Chondrocyte (in vitro differentiated cells): ENCODE data around the gene CPO. TPM values are rescaled to one million over a fixed set of nuclear protein-coding genes. Genes with fewer than 3 reads are reported as not detected.

Experiments
- DNase-seq: peaks from one replicate; pipeline ENCODE4 v3.0.0; 2021; ENCODE audit warnings: mixed read lengths, low spot score
- H3K27ac Mint-ChIP-seq: one replicate; pipeline ENCODE4 v1.8.0; 2021; ENCODE audit warnings: mild to moderate bottlenecking, moderate library complexity, mixed read lengths; ENCODE audit not compliant: unreplicated experiment
- H3K27me3 Mint-ChIP-seq: 2 replicates; pipeline ENCODE4 v1.8.0; 2021; ENCODE audit warnings: low read depth, mixed read lengths
- H3K36me3 Mint-ChIP-seq: 2 replicates; pipeline ENCODE4 v1.8.0; 2021; ENCODE audit warnings: low read depth, mixed read lengths
- H3K4me1 Mint-ChIP-seq: 2 replicates; pipeline ENCODE4 v1.8.0; 2021; ENCODE audit warnings: low read depth, mild to moderate bottlenecking, mixed read lengths
- H3K4me3 Mint-ChIP-seq: one replicate; pipeline ENCODE4 v1.8.0; 2021; ENCODE audit warnings: mild to moderate bottlenecking, moderate library complexity, mixed read lengths; ENCODE audit not compliant: unreplicated experiment
- H3K9me3 Mint-ChIP-seq: 2 replicates; pipeline ENCODE4 v1.8.0; 2021; ENCODE audit warnings: low read depth, mixed read lengths
- total RNA-seq: library from RNA; stranded (reverse); gene quantifications from 3 replicates; pipeline ENCODE4 v1.2.1, GENCODE V29; 2021
- TF ChIP-seq, protein P1 (sequence below): fragments of 200-600 bp; sonication (generic); IDR thresholded peaks from 2 replicates; pipeline ENCODE4 v1.5.0; 2021; ENCODE audit warnings: antibody characterized with exemption, mild to moderate bottlenecking, moderate library complexity

CPO gene
- total RNA-seq, 1 donor from 2014 or later, result not detected

GRCh38 chr2:206974551-206974950, 35.2 kb downstream of the CPO start:
- TF ChIP-seq, protein P1, sequence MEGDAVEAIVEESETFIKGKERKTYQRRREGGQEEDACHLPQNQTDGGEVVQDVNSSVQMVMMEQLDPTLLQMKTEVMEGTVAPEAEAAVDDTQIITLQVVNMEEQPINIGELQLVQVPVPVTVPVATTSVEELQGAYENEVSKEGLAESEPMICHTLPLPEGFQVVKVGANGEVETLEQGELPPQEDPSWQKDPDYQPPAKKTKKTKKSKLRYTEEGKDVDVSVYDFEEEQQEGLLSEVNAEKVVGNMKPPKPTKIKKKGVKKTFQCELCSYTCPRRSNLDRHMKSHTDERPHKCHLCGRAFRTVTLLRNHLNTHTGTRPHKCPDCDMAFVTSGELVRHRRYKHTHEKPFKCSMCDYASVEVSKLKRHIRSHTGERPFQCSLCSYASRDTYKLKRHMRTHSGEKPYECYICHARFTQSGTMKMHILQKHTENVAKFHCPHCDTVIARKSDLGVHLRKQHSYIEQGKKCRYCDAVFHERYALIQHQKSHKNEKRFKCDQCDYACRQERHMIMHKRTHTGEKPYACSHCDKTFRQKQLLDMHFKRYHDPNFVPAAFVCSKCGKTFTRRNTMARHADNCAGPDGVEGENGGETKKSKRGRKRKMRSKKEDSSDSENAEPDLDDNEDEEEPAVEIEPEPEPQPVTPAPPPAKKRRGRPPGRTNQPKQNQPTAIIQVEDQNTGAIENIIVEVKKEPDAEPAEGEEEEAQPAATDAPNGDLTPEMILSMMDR, result no peak
- no peak for DNase-seq
- H3K4me1 Mint-ChIP-seq, result no peaks in the 10 kb centered on the region
- peaks cover 1% of the 10 kb centered on the region for H3K36me3 Mint-ChIP-seq
- peaks cover 6% of the 10 kb centered on the region for H3K9me3 Mint-ChIP-seq
- peaks cover 2% of the 10 kb centered on the region for H3K27me3 Mint-ChIP-seq
- no peak overlapping the region for H3K27ac Mint-ChIP-seq
- H3K4me3 Mint-ChIP-seq, result no peak overlapping the region

DNA sequence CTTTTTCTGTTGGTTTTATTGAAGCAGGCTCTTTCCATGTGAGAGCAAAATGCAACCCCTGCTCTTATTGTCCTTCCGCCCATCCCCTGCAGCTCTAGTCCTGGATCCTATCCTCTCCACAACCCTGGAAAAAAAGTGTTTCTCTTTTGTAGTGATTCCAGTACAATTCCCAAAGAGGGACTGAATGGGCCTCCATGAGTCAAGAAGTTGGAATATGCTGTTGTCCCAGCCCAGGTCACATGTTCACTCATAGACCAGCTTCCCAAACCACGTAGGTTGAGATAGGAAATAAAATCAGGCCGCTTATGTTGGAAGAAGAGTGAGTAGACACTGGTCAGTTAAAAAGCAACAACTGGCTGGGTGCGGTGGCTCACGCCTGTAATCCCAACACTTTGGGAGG, 39.4 kb downstream of the CPO start:
- H3K36me3 Mint-ChIP-seq, result peaks cover 1% of the 10 kb centered on the region
- H3K9me3 Mint-ChIP-seq, result peaks cover 6% of the 10 kb centered on the region
- H3K4me3 Mint-ChIP-seq, result no peak overlapping the region
- peaks cover 18% of the 10 kb centered on the region for H3K4me1 Mint-ChIP-seq
- no peak for DNase-seq
- H3K27ac Mint-ChIP-seq, result no peak overlapping the region
- TF ChIP-seq, protein P1, result no peak
- H3K27me3 Mint-ChIP-seq, result peaks cover 2% of the 10 kb centered on the region

DNA sequence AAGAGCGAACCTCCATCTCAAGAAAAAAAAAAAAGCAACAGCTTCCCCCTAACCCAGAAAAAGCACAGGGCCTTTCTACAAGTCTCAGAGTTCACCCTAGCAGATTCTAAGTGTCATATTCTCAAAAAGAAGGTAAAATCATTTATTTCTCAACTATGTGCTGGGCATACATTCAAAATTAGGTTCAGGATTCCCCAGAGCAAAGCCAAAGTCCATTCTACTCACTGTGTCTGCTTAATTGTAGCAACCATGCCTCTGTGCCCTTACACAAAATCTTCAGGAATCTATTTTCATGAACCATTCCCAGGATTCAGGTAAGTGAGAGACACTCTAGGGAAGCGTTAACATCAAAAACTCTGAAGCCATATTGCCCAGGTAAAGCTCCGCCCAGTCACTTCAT, 40.0 kb downstream of the CPO start:
- peaks cover 6% of the 10 kb centered on the region for H3K9me3 Mint-ChIP-seq
- peaks cover 24% of the 10 kb centered on the region for H3K4me1 Mint-ChIP-seq
- DNase-seq, result no peak
- TF ChIP-seq, protein P1, result no peak
- H3K4me3 Mint-ChIP-seq, result no peak overlapping the region
- H3K27ac Mint-ChIP-seq, result no peak overlapping the region
- H3K27me3 Mint-ChIP-seq, result peaks cover 2% of the 10 kb centered on the region
- H3K36me3 Mint-ChIP-seq, result peaks cover 1% of the 10 kb centered on the region

GRCh38 chr2:206979922-206980321, 40.6 kb downstream of the CPO start:
- peaks cover 2% of the 10 kb centered on the region for H3K27me3 Mint-ChIP-seq
- no peak overlapping the region for H3K27ac Mint-ChIP-seq
- peaks cover 25% of the 10 kb centered on the region for H3K4me1 Mint-ChIP-seq
- no peak for DNase-seq
- peaks cover 6% of the 10 kb centered on the region for H3K9me3 Mint-ChIP-seq
- H3K36me3 Mint-ChIP-seq, result peaks cover 1% of the 10 kb centered on the region
- TF ChIP-seq, protein P1, result no peak
- H3K4me3 Mint-ChIP-seq, result no peak overlapping the region

DNA sequence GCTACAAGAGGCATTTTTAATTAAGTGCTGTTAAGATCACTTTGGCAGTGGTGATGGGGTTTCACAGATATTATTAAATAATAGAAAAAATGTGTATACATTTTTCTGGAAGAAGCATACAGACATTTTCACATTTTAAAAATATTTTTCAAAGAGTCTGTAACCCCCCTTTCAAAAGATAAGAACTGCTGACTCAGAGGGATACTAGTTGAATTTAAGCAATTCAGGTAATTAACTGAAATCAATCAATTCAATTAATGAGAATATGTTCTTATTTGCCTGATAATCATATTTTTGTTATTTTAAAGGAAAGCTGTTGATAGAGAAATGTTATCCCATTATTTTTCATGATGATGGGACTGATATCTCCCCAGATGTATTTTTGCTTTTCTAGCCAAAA, 41.1 kb downstream of the CPO start:
- H3K9me3 Mint-ChIP-seq, result peaks cover 4% of the 10 kb centered on the region
- DNase-seq, result no peak
- peaks cover 2% of the 10 kb centered on the region for H3K27me3 Mint-ChIP-seq
- H3K4me1 Mint-ChIP-seq, result peaks cover 25% of the 10 kb centered on the region
- TF ChIP-seq, protein P1, result no peak
- peaks cover 1% of the 10 kb centered on the region for H3K36me3 Mint-ChIP-seq
- no peak overlapping the region for H3K27ac Mint-ChIP-seq
- H3K4me3 Mint-ChIP-seq, result no peak overlapping the region
